Mesothelial cell of epicardium (in vitro differentiated cells): ENCODE results near the gene TMPRSS13. TPM values are rescaled to one million over a fixed set of nuclear protein-coding genes. Genes with fewer than 3 reads are reported as not detected.
A peak's percentile ranks its signal among the peaks of the same experiment; 100 is the strongest.

Experiments used
- DNase-seq, 2 experiments: peaks; one replicate each; pipeline ENCODE4 v3.0.0; 2021; ENCODE audit warnings: low spot score in 2 of 2; ENCODE audit not compliant: unreplicated experiment in 2 of 2
- H3K27ac Mint-ChIP-seq: 2 replicates; pipeline ENCODE4 v1.8.0; 2021; ENCODE audit warnings: mixed read lengths
- H3K27me3 Mint-ChIP-seq: 2 replicates; pipeline ENCODE4 v1.8.0; 2021; ENCODE audit warnings: low read depth, mixed read lengths
- H3K36me3 Mint-ChIP-seq: 2 replicates; pipeline ENCODE4 v1.8.0; 2021; ENCODE audit warnings: mixed read lengths
- H3K4me1 Mint-ChIP-seq: 2 replicates; pipeline ENCODE4 v1.8.0; 2021; ENCODE audit warnings: mixed read lengths
- H3K4me3 Mint-ChIP-seq: 2 replicates; pipeline ENCODE4 v1.8.0; 2021; ENCODE audit warnings: mild to moderate bottlenecking, moderate library complexity, mixed read lengths
- H3K9me3 Mint-ChIP-seq: 2 replicates; pipeline ENCODE4 v1.8.0; 2021; ENCODE audit warnings: mixed read lengths
- total RNA-seq: library from RNA; stranded (reverse); gene quantifications from 3 replicates; pipeline ENCODE4 v1.2.1, GENCODE V29; 2021
- TF ChIP-seq, protein P1 (sequence below): fragments of 200-600 bp; sonication (generic); IDR thresholded peaks from one replicate; pipeline ENCODE4 v1.5.0; 2021; ENCODE audit warnings: antibody characterized with exemption; ENCODE audit not compliant: unreplicated experiment

The TMPRSS13 gene
- total RNA-seq, 1 donor from 2014 or later, result 10.4 TPM

- H3K27me3 Mint-ChIP-seq, result no peaks in the 10 kb centered on the region
- TF ChIP-seq, protein P1, sequence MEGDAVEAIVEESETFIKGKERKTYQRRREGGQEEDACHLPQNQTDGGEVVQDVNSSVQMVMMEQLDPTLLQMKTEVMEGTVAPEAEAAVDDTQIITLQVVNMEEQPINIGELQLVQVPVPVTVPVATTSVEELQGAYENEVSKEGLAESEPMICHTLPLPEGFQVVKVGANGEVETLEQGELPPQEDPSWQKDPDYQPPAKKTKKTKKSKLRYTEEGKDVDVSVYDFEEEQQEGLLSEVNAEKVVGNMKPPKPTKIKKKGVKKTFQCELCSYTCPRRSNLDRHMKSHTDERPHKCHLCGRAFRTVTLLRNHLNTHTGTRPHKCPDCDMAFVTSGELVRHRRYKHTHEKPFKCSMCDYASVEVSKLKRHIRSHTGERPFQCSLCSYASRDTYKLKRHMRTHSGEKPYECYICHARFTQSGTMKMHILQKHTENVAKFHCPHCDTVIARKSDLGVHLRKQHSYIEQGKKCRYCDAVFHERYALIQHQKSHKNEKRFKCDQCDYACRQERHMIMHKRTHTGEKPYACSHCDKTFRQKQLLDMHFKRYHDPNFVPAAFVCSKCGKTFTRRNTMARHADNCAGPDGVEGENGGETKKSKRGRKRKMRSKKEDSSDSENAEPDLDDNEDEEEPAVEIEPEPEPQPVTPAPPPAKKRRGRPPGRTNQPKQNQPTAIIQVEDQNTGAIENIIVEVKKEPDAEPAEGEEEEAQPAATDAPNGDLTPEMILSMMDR, result no peak
- no peak overlapping the region for H3K27ac Mint-ChIP-seq
Measured at GRCh38 chr11:117887431-117888138, 41.6 kb downstream of the TMPRSS13 start.

DNA sequence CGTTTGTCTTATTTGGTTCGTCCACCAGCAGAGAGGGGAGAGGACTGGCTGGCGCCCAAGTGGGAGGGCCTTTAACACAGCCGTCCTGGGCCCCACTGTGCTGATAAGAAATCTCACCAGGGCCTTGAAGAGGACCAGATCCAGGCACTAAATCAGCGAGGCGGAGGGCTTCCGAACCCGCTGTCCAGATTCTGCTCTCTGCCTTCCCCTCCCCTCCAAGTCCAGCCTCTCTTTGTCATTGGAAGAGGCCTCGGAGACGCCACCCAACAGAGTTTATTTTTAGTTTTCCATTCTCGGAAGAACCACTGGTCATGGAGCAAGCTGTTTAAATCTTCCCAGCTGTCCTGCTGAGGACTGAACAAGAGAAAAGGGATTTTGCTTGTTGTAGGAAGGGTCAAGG lies 43.4 kb downstream of the TMPRSS13 start:
- TF ChIP-seq, protein P1, result no peak
- Mint-ChIP-seq H3K4me3 (peak overlapping the region; percentile 57), H3K4me1 (peaks cover 53% of the 10 kb centered on the region), H3K36me3 (peaks cover 3% of the 10 kb centered on the region), H3K9me3 (peaks cover 10% of the 10 kb centered on the region), H3K27ac (peak overlapping the region; percentile 84), H3K27me3 (peaks cover 3% of the 10 kb centered on the region)
- peak; percentile 61 to 70 for DNase-seq

More at GRCh38 chr11:117887431-117888138, 41.6 kb downstream of the TMPRSS13 start:
- Mint-ChIP-seq H3K4me1 (peaks cover 45% of the 10 kb centered on the region), H3K4me3 (no peak overlapping the region), H3K36me3 (peaks cover 3% of the 10 kb centered on the region), H3K9me3 (peaks cover 11% of the 10 kb centered on the region)
- peak in 1 of 2 experiments; percentile 9 for DNase-seq

DNA sequence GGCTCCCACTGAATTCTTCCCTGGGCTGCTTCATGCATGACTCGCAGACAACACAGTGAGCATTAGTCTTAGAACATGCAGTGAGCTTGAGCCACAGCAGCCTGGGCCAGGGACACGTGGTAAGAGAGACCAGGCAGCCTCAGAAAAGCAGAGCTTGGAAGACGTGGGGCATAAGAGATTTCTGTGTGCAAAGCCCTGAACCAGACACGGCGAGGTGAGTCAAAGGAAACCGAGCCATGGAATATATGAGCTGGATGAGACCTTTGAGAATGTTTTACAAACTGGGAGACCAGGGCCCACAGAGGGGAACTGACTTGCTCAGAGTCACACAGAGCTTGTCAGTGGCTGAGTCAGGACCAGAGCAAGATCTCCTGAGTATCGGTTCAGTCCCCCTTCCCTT lies 44.2 kb downstream of the TMPRSS13 start:
- TF ChIP-seq, protein P1, result no peak
- DNase-seq, result peak in 1 of 2 experiments; percentile 28
- Mint-ChIP-seq H3K27me3 (peaks cover 10% of the 10 kb centered on the region), H3K27ac (peak overlapping the region; percentile 17), H3K9me3 (peaks cover 7% of the 10 kb centered on the region), H3K4me1 (peaks cover 53% of the 10 kb centered on the region), H3K4me3 (no peak overlapping the region), H3K36me3 (peaks cover 2% of the 10 kb centered on the region)

DNA sequence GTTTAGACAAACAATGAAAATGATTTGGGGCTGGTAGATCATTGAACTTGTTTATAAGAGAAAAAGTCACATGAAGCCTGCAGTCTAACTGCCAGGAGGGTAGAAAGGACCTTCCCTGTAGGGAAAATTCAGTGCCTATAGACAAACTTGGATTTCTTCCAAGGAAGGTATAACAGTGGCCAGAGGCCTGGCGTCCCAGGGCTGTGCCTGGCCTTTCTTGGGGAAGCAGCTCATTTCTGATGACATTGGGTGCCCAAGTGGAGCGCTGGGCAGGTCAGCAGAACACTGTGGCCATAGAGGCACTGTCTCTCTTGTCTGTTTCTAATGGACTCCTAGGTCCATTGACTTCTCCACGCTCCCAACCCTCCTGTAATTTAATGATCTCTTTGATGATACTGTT lies 46.1 kb downstream of the TMPRSS13 start:
- Mint-ChIP-seq H3K4me3 (no peak overlapping the region), H3K36me3 (no peaks in the 10 kb centered on the region), H3K27me3 (peaks cover 24% of the 10 kb centered on the region), H3K9me3 (no peaks in the 10 kb centered on the region), H3K4me1 (peaks cover 52% of the 10 kb centered on the region), H3K27ac (peak overlapping the region; percentile 29)
- peak in 1 of 2 experiments; percentile 35 for DNase-seq
- TF ChIP-seq, protein P1, result no peak

GRCh38 chr11:117882311-117882905 lies 46.8 kb downstream of the TMPRSS13 start:
- H3K36me3 Mint-ChIP-seq, result no peaks in the 10 kb centered on the region
- TF ChIP-seq, protein P1, result no peak
- H3K9me3 Mint-ChIP-seq, result no peaks in the 10 kb centered on the region
- peak in 1 of 2 experiments; percentile 41 for DNase-seq
- peak overlapping the region; percentile 29 for H3K27ac Mint-ChIP-seq
- H3K4me3 Mint-ChIP-seq, result peak overlapping the region; percentile 33
- peaks cover 49% of the 10 kb centered on the region for H3K4me1 Mint-ChIP-seq
- peaks cover 28% of the 10 kb centered on the region for H3K27me3 Mint-ChIP-seq
